Fibroblast of the aortic adventitia (primary cell): ENCODE measurements around the gene PDCD10. TPM values are rescaled to one million over a fixed set of nuclear protein-coding genes. Genes with fewer than 3 reads are reported as not detected.

ENCODE experiments used
- DNase-seq: peaks from one replicate; pipeline ENCODE4 v3.0.0-alpha.2; 2010; ENCODE audit warnings: low read depth
- H3K4me3 ChIP-seq: 2 replicates; pipeline ENCODE4 v1.5.1; 2011; ENCODE audit warnings: low read depth, mild to moderate bottlenecking, control low read depth, low read length, moderate library complexity
- CTCF ChIP-seq: IDR thresholded peaks from 2 replicates; pipeline ENCODE4 v1.5.1; 2011; ENCODE audit warnings: mild to moderate bottlenecking, low read length, control low read depth, inconsistent platforms; ENCODE audit not compliant: insufficient read depth
- total RNA-seq: library from RNA; depleted of rRNA; stranded (reverse); fragments of >200 nt; gene quantifications from 2 replicates; pipeline ENCODE4 v1.2.3, GENCODE V29; 2012; ENCODE audit warnings: low replicate concordance

Gene PDCD10
- total RNA-seq, 1 donor, result 64.8 TPM

GRCh38 chr3:167712445-167712844 is 22.2 kb downstream of the PDCD10 start:
- no peak overlapping the region for H3K4me3 ChIP-seq
- no peak for DNase-seq
- no peak for TF ChIP-seq CTCF

GRCh38 chr3:167711439-167711838 is 23.3 kb downstream of the PDCD10 start:
- no peak overlapping the region for H3K4me3 ChIP-seq
- no peak for TF ChIP-seq CTCF
- DNase-seq, result no peak

- TF ChIP-seq CTCF, result no peak
- no peak for DNase-seq
- H3K4me3 ChIP-seq, result no peak overlapping the region
Observed at GRCh38 chr3:167710552-167710951, 24.1 kb downstream of the PDCD10 start.

- H3K4me3 ChIP-seq, result no peak overlapping the region
- no peak for TF ChIP-seq CTCF
- DNase-seq, result no peak
Observed at GRCh38 chr3:167709690-167710089, 25.0 kb downstream of the PDCD10 start.

- H3K4me3 ChIP-seq, result no peak overlapping the region
- TF ChIP-seq CTCF, result no peak
- peak; percentile 15 for DNase-seq
Observed at GRCh38 chr3:167705840-167706239, 28.9 kb downstream of the PDCD10 start.

GRCh38 chr3:167700926-167701325 is 33.8 kb downstream of the PDCD10 start:
- no peak overlapping the region for H3K4me3 ChIP-seq
- DNase-seq, result no peak
- no peak for TF ChIP-seq CTCF

- DNase-seq, result no peak
- no peak for TF ChIP-seq CTCF
Observed at GRCh38 chr3:167700046-167700445, 34.6 kb downstream of the PDCD10 start.

More at GRCh38 chr3:167700046-167700445, 34.6 kb downstream of the PDCD10 start:
- no peak overlapping the region for H3K4me3 ChIP-seq
